Ecto neural progenitor cell (in vitro differentiated cells): ENCODE measurements around the gene EIPR1.

Source experiments
- DNase-seq: peaks from one replicate; pipeline ENCODE4 v3.0.0-alpha.2; 2018; ENCODE audit warnings: low spot score

EIPR1 gene

GRCh38 chr2:3324036-3324386, 53.6 kb downstream of the EIPR1 start:
- no peak for DNase-seq

GRCh38 chr2:3323360-3324035, 54.1 kb downstream of the EIPR1 start:
- no peak for DNase-seq

DNA sequence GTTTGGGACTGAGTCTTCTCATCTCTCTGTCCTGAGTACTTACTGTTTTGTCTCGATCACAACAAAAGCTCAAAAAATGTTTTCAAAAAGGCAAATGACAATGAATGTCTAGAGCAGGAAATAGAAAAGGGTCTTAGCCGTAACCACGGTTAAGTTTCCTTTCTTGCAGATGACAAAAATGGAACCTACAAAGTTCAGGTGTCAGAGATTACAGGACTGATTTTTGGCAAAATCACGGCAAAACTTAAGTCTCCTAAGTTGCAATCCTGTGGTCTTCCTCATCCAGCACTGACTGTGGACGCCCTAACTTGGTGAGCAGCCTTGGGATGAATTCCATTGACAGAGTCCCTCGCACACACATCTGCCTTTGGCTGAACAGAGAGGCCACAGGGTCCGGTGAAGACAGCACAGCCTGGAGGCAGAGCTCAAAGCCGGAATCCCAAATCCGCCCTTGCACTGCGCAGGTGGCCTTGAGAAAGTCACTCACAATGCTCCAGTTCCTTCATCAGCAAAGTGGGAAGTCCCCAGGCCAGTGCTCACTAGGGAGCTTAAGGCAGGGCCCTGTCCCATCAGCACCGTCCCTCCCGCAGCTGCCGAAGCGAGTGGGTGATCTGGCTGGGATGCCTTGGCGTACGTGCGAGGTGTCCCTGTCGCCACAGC, 55.2 kb downstream of the EIPR1 start:
- DNase-seq, result no peak

DNA sequence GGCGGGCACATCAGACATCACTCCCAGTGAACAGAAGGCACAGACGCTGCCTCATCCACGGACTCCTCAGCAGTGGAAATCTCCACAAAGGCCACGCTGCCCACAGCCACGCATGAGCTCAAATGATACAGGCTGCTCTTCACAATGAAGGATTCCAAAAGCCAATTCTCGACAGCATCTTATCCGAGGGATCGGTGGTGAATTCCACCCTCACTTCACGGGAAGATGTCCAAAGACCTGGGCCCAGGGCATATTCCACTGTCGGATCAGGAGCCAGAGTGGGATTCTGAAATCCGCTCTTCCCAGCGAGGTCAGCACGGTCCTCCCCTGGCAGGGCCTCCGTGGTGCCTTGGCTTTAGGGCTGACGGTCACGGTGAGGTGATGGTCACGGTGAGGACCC, 55.8 kb downstream of the EIPR1 start:
- DNase-seq, result no peak

DNA sequence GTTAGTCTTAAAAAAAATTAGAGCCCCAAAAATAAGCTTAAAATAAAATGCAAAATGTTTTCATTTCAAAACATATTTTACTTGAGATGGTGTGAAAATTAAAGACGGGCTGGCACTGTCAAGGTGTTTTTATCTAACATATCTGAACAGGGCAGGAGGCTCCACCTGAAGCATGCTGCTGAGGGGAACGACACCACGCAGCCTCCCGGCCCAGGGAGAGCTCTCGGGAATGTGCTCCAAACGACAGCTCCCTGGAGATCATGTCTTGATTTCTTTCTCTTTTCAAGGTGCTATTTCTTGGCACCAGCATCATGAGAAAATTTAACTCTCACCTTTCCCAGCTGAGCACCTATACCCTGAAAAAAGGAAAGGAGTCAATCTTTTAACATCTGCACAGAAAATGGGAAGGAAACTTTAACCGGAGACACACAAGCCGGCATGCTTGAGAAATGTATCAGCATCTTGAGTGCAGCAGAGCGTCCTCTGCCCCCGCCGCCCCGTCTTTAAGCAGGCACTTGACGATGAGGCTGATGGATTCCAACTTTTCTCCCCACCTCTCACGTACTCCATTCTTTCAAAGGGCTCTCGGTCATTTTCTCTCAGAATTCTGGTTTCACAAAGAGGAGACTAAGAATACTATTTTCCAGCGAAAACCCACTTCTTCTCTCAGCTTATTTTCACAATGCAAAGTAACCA, 56.6 kb downstream of the EIPR1 start:
- no peak for DNase-seq

DNA sequence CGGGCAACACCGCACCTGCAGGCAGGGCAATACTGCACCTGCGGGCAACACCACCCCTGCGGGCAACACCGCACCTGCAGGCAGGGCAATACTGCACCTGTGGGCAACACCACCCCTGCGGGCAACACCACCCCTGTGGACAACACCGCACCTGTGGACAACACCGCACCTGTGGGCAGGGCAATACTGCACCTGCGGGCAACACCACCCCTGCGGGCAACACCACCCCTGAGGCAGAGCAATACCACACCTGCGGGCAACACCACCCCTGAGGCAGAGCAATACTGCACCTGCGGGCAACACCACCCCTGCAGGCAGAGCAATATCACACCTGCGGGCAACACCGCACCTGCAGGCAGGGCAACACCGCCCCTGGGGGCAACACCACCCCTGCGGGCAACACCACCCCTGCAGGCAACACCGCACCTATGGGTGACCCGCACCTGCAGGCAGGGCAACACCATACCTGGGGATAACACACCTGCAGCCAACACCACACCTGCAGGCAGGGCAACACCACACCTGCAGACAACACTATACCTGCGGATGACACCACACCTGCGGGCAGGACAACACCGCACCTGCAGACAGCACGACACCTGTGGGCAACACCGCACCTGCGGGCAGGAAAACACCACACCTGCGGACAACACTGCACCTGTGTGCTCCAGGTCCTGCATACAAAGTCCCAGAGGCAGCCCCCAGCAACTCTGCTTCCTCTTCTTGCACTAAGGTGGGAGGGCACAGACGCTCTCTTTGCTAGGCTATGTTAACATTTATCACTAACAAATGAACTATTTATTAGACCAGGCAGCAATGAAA, 57.7 kb downstream of the EIPR1 start:
- DNase-seq, result no peak

GRCh38 chr2:3319134-3319533, 58.5 kb downstream of the EIPR1 start:
- no peak for DNase-seq

- DNase-seq, result no peak
These were observed 59.6 kb downstream of the EIPR1 start for GRCh38 chr2:3317871-3318590.

DNA sequence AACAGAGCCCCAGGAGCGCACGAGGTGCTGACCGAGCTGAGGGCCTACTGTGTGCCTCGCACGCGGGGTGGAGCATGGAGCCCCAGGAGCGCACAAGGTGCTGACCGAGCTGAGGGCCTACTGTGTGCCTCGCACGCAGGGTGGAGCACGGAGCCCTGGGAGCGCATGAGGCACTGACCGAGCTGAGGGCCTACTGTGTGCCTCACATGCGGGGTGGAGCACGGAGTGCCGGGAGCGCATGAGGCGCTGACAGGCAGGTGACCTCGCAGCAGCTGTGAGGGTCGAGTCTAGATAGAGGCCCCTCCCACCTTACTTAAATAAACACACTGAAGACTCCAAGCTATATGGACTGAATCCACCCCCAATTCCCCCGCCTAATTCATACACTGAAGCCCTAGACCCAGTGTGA, 60.3 kb downstream of the EIPR1 start:
- DNase-seq, result no peak

GRCh38 chr2:3316456-3317276, 61.0 kb downstream of the EIPR1 start:
- DNase-seq, result no peak

DNA sequence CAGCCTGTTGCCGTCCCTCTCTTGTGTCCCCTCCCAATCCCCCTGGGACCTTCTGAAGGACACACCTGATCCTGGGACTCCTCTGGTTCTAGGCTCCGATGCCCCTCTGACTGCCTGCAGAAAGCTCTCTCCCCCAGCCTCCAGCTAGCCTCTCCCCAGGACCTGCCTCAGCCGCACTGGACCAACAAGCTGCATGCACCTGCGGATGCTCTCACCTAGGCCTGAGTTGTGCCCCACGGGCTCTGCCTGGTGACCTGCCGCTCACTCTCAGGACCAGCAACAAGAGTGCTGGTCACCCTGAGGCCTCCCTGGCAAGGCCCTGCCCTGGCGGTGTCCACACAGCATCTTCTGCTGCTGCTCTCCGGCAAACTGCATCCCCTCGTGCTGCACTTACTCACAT, 63.0 kb downstream of the EIPR1 start:
- no peak for DNase-seq

GRCh38 chr2:3313781-3314375, 63.7 kb downstream of the EIPR1 start:
- DNase-seq, result no peak

DNA sequence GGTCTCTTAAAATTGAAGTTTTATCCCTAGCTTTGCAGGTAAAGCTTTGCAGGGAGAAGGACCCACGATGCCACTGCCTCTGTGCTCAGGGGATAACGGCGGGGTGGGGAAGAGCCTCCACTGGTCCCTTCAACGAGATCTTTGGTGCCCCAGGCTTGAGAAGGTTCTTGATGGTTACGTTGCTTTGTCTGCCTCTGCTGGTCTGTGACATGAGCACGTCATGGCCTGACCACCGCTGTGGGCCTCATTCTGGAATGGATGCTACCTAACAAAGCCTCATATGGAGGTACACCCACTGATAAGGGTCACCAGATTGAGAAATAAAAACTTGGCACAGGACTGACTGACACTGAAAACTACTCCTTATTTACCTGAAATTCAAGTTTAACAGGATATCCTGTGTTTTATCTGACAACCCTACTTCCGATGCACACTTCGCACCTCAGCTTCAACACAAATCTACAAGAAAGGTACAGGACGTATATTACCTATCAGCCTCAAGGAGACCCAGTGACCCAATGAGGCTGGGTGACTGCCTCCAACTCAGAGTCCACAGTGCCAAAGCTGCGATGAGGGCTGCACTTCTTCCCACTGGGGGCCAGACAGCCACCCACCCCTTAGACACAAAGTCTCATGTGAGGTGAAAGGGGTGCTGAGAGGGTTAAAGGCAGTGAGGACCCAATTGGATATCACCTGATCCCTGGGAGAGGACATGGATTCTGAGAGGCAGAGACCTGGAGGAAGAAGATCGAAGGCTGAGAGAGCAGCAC, 64.9 kb downstream of the EIPR1 start:
- DNase-seq, result no peak

- no peak for DNase-seq
These were observed 66.0 kb downstream of the EIPR1 start for GRCh38 chr2:3311601-3312000.

- DNase-seq, result no peak
These were observed 67.9 kb downstream of the EIPR1 start for GRCh38 chr2:3309496-3310355.

- DNase-seq, result no peak
These were observed 69.7 kb downstream of the EIPR1 start for GRCh38 chr2:3307901-3308300.

DNA sequence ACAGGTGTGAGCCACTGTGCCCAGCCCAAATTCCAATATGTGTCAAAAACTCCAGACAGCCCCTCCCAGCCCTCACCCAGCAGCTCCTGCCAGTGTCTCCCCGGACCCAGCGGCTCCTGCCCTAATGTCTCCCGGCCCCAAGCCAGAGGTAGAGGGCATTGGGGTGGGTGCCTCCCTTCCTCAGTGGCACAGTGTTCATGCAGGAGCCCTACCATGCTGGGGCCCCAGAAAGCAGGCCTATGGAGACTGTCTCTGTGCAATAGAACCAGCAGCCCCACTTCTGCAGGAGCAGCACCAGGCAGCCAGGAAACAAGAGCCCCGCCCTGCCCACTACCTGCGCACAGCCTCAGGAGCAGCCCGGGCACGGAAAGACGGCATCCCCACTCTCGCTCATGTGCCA, 70.4 kb downstream of the EIPR1 start:
- DNase-seq, result no peak

DNA sequence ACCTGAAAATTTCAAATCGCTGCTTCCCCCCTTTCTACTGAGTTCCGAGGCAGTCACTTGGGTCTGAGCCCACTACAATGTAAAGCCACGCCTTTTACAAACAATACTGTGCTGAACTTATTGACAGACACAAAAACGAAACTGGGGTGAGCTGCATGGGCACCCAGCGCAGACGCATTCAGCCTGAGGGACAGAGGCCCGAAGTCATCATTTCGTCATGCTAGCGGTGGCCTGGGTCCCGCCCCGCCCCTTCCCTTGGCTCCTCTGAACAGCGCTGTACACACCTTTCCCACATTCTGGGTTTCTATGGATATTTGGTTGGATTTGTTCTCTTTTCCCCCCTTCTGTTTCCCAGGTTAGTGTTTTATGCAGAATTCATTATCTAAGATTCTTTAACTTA, 71.7 kb downstream of the EIPR1 start:
- no peak for DNase-seq

GRCh38 chr2:3305431-3305830, 72.2 kb downstream of the EIPR1 start:
- DNase-seq, result no peak
